Measurements from ENCODE around the gene PRDM15.

The PRDM15 gene

GRCh38 chr21:41843584-41843983, 35.6 kb downstream of the PRDM15 start:
- no peak for DNase-seq (ENCODE audit: low read depth in 2 of 2)

GRCh38 chr21:41840880-41841279, 38.3 kb downstream of the PRDM15 start:
- no peak for DNase-seq (ENCODE audit: low read depth in 2 of 2)

GRCh38 chr21:41839387-41840000, 39.6 kb downstream of the PRDM15 start:
- DNase-seq (ENCODE audit: low read depth in 2 of 2), result no peak

DNA sequence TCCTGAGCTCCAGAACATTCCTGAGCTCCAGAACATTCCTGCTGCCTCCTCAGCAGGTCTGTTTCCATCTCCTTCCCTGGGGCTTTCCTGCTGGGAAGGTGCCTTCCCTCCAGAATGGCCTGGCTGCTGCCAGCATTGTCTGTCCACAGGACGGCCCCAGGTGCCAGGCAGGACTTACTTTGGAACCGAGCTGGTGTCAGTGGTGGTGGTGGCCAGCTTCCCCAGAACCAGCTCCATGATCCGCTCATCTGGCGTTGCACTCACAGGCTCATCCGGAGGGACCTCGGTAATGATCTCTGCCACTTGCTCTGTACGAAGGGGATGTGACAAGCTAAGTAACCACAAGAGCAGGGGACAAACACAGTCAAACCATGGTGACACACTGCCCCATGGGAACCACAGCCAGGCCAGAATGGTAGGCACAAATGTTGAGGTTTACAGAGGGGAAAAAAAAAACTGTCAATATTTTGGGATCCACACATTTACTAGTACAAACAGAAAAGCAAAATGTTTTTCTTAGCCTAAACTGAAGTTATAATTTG, 41.3 kb downstream of the PRDM15 start:
- DNase-seq (ENCODE audit: low read depth in 2 of 2), result no peak

DNA sequence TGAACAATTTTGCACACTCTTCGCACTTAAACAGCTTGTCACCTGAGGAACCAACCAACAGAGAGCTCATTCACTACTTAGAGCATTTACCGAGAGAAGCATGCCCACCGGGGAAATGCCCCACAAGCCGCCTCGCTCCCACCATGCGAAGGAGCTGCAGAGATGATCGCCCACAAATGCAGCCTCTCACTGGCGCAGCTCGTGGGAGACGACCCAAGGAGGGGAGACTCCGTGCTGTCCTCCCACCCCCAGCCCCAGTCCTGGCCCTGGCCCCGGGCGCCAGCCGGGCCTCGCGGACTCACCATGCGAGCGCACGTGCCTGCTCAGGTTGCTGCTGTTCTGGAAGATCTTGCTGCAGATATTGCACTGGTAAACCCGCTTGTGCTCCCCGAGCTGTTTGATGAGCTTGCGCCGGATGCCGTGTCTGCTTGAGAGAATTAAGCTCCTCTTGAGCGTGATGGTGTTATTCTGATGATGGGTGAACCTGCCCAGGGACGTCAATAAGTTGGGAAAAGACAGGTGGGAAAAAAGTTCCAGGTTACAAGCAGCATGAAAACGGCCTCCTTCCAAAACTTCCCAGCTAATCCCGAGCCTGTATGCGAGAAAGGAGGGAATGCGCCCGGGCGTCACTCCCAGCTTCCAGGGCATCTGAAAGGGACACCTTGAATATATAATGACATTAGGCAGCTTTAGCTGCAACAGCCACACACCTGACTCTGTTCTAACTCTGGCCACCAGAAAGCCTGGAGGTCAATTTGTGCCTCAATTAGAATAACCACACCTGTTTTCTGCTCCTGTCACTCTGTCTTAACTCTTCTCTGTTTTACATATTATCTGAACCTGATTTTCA, 42.8 kb downstream of the PRDM15 start:
- DNase-seq (ENCODE audit: low read depth in 2 of 2), result no peak

- DNase-seq (ENCODE audit: low read depth in 2 of 2), result no peak
These were observed 43.4 kb downstream of the PRDM15 start for GRCh38 chr21:41835711-41836154.

GRCh38 chr21:41834926-41835663, 44.0 kb downstream of the PRDM15 start:
- no peak for DNase-seq (ENCODE audit: low read depth in 2 of 2)

DNA sequence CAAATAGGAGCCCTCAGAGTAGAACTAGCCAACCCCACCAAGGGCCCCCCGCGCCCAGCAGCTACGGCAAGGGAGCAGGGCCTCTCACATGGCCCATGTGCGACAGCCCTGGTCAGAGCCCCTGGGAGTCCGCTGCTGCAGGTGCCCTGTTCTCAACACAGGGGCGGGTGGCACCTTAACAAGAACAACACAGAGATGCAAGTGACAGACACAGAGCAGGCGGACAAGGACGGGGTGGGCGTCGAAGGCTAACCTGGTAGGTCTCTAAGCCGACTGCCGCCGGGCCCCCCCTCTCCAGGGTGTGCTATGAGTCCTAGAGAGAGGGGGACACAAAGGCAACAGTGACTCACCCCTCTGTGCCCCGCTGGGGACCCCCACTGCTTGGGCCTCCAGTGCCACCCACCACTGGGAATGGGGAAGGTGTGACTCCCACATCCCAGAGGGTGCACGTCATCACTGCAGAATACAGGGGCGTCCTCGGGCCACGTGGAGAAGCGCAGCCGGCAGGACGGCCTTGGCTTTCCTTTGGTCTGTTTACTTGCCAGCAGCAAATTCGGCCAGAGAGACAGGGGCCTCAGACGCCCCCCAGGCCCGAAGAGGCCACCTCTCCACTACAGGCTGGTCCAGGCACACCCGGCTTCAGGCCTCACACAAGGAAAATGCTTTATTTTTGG, 44.8 kb downstream of the PRDM15 start:
- no peak for DNase-seq (ENCODE audit: low read depth in 2 of 2)

DNA sequence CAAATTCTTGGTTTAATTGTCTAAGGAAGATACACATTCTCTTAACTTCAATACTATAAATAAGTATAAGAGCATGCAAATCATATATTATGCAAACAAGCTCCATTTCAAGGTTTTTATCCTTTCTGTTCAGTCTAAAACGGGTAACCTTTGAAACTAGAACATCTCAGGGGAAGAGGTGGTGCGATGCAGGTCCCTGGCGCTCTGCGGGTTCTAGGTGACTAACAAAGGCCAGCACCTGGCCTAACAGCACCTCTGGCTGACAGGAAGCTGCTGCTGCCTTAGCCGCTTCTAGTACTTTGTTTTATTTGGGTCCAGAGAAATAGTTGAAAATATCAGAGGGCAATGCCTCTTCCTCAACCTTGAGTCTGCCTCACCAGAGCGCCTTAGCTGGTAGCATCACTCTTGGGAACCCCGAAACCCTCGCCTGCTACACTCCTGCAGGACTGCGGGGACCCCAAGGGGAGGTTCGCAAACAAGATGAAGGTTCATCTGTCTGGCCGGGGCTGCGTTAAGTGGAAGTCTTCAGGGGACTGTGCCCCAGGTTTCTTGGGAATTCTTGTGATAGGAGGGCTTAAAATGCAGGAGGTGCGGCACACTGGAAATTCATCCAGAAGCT, 45.5 kb downstream of the PRDM15 start:
- no peak for DNase-seq (ENCODE audit: low read depth in 2 of 2)

DNA sequence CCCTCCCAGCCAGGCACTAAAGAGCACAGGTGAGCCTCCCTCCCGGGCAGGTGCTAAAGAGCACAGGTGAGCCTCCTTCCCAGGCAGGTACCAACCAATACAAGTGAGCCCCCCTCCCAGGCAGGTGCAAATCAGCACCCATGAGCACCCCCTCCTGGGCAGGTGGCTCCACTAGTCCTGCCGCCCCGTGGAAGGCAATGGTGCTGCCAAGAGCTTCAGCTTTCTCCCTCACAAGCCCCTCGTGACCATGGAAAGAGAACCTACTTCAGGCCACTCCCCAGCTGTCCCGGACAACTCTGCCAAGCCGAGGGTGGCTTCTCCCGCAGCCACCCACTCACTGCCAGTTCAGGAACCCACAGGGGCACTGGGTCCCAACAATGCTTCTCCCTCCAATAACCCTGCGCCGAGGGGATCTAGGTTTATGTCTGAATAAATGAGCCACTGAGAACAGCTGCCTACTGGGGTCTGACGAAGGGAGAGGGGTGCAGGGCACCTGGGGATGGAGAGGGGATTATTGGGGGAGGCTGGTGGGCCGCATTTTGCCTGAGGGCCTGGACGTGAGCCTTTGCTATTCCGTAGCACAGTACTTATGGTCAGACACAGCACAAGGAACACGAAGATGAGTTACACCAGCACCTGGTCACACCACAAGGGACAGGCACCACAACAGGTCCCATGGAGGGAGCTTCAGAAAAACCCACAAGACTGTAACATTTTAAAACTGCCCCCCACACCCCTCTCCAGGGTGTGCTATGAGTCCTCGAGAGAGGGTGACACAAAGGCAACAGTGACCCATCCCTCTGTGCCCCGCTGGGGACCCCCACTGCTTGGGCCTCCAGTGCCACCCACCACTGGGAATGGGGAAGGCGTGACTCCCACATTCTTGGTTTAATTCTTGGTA, 46.3 kb downstream of the PRDM15 start:
- no peak for DNase-seq (ENCODE audit: low read depth in 2 of 2)

- DNase-seq (ENCODE audit: low read depth in 2 of 2), result no peak
These were observed 47.1 kb downstream of the PRDM15 start for GRCh38 chr21:41831866-41832595.

DNA sequence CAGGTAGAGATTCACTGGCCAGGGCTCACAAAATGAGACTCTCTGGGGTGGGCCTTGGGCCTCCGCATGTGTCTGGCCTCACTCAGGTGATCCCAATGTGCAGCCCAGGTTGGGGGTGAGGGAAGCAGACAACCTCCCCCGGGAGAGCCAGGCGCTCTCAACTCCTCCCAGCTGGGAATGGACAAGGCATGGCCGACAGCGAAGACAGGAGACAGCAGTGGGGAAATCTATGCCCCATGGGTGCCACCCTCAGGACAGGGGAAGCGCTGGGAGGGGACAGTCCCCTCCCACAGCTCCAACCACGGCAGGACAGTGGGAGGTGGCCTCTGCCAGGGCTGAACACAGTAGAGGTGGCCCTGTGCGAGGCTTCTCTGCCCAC, 47.7 kb downstream of the PRDM15 start:
- DNase-seq (ENCODE audit: low read depth in 2 of 2), result no peak

- DNase-seq (ENCODE audit: low read depth in 2 of 2), result no peak
These were observed 48.2 kb downstream of the PRDM15 start for GRCh38 chr21:41830764-41831452.

- DNase-seq (ENCODE audit: low read depth in 2 of 2), result no peak
These were observed 48.9 kb downstream of the PRDM15 start for GRCh38 chr21:41830145-41830707.

DNA sequence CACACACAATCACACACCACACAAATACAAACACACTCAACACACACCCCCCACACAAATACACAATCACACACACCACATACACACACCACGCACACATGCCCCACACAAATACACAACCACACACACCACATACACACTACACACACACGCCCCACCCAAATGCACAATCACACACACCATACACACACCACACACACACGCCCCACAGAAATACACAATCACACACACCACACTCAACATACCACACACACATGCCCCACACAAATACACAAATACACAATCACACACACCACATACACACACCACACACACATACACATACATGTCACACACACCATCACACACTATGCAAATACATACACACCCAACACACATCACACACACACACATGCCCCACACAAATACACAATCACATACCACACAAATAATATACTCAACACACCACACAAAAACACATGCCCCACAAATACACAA, 50.2 kb downstream of the PRDM15 start:
- DNase-seq (ENCODE audit: low read depth in 2 of 2), result no peak

DNA sequence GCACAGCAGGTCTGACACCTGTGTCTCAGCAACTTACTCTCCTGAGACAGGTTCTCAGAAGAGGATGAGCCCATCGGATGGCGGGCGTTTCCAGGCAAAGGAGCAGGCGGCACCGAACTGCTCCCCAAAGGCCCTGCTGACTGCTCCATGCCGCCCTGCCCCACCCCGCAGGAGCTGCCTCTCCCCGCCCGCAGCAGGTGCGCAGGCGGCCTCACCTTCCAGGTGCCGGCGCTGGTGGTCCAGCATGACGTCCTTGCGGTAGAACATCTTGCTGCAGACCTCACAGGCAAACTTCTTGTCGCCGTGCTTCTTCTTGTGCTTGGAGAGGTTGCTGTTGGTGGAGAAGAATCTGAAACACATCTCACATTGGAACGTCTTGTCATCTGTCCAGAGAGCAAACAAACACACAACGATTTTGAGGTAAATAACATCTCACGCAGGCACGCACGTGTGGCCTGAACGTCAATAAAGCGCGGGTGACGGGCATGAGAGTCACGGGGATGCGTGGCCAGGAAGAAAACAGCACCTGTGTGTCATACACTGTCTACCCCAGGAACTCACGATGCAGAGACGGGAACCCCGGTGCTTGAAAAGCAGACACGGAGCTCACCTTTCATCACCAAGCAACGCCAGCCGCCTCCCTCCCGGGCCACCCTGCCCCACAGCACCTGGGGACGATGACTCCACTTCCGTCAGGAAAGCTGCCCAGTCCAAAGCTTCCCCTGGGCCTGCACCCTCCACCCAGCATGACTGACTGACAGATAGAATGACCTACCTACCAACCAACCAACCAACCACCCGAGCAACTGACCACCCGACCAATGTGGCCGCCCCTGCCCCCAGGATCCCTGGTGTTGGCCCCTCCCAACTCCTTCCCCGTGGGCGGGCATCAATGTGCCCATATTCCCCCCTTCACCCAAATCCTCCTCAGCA, 50.9 kb downstream of the PRDM15 start:
- DNase-seq (ENCODE audit: low read depth in 2 of 2), result no peak

DNA sequence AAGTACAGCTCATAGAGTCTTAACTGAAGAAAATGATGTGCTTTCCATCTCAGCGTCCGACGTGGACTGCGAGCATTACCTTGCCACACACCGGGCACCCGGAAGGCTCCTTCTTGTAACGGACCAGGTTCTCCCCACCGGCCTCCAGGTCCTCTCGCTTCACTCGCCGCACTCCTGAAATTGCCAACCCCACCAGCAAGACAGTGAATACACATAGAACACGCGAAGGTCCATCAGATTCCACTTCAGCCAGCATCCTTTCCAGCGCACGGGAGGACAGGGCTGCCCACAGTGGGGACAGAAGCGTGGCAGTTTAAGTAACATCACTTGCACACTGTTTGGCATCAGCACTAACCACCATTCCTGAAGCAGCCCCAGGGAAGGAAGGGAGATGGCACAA, 53.3 kb downstream of the PRDM15 start:
- no peak for DNase-seq (ENCODE audit: low read depth in 2 of 2)
